ENCODE measurements around the gene SEMA3A.

The SEMA3A gene

GRCh38 chr7:83987764-83988163 lies 206.8 kb downstream of the SEMA3A start:
- no peak for DNase-seq

GRCh38 chr7:83985821-83986220 lies 208.8 kb downstream of the SEMA3A start:
- no peak for DNase-seq

- DNase-seq = no peak
Observed at GRCh38 chr7:83984591-83984990, 210.0 kb downstream of the SEMA3A start.

GRCh38 chr7:83984076-83984475 lies 210.5 kb downstream of the SEMA3A start:
- DNase-seq = no peak

GRCh38 chr7:83983606-83984005 lies 211.0 kb downstream of the SEMA3A start:
- DNase-seq = no peak

GRCh38 chr7:83976302-83976701 lies 218.3 kb downstream of the SEMA3A start:
- peak; percentile 40 for DNase-seq

GRCh38 chr7:83970081-83970480 lies 224.5 kb downstream of the SEMA3A start:
- no peak for DNase-seq

GRCh38 chr7:83964318-83964717 lies 230.3 kb downstream of the SEMA3A start:
- DNase-seq = no peak

- no peak for DNase-seq
Observed at GRCh38 chr7:83957333-83957732, 237.3 kb downstream of the SEMA3A start.

GRCh38 chr7:83956104-83956503 lies 238.5 kb downstream of the SEMA3A start:
- DNase-seq = no peak

GRCh38 chr7:83952236-83952635 lies 242.4 kb downstream of the SEMA3A start:
- DNase-seq = no peak

GRCh38 chr7:83947260-83947659 lies 247.3 kb downstream of the SEMA3A start:
- no peak for DNase-seq

- DNase-seq = no peak
Observed at GRCh38 chr7:83946801-83947200, 247.8 kb downstream of the SEMA3A start.

- DNase-seq = no peak
Observed at GRCh38 chr7:83941300-83941699, 253.3 kb downstream of the SEMA3A start.

- no peak for DNase-seq
Observed at GRCh38 chr7:83937930-83938329, 256.7 kb downstream of the SEMA3A start.

- DNase-seq = peak; percentile 46
Observed at GRCh38 chr7:83936056-83936708, 258.4 kb downstream of the SEMA3A start.

GRCh38 chr7:83934118-83934734 lies 260.4 kb downstream of the SEMA3A start:
- DNase-seq = no peak

- no peak for DNase-seq
Observed at GRCh38 chr7:83931968-83932367, 262.6 kb downstream of the SEMA3A start.

- DNase-seq = no peak
Observed at GRCh38 chr7:83930262-83930661, 264.3 kb downstream of the SEMA3A start.

GRCh38 chr7:83925860-83926259 lies 268.7 kb downstream of the SEMA3A start:
- no peak for DNase-seq

- DNase-seq = no peak
Observed at GRCh38 chr7:83921941-83922607, 272.5 kb downstream of the SEMA3A start.

GRCh38 chr7:83921271-83921940 lies 273.2 kb downstream of the SEMA3A start:
- no peak for DNase-seq

- DNase-seq = no peak
Observed at GRCh38 chr7:83918142-83918541, 276.4 kb downstream of the SEMA3A start.

GRCh38 chr7:83913174-83913573 lies 281.4 kb downstream of the SEMA3A start:
- no peak for DNase-seq

Data from CD4-positive, alpha-beta T cell treated with Interleukin-10 for 1 hour (primary cell).